Vagina (tissue), 2 donors: ENCODE measurements around the gene VDR. TPM values are rescaled to one million over a fixed set of nuclear protein-coding genes. Genes with fewer than 3 reads are reported as not detected.

ENCODE experiments used
- DNase-seq, 2 donors: peaks; one replicate each; pipeline ENCODE4 v3.0.0-alpha.2; 2017; ENCODE audit errors: extremely low spot score in 2 of 2
- H3K27ac ChIP-seq: fragments of 200-600 bp; sonication (generic); one replicate; pipeline ENCODE4 v1.5.1; 2019
- H3K27me3 ChIP-seq: fragments of 200-600 bp; sonication (generic); one replicate; pipeline ENCODE4 v1.5.1; 2019
- H3K36me3 ChIP-seq, 2 donors: fragments of 200-600 bp; sonication (generic); one replicate each; pipeline ENCODE4 v1.5.1; 2017 to 2019
- H3K4me1 ChIP-seq: fragments of 200-600 bp; sonication (generic); one replicate; pipeline ENCODE4 v1.5.1; 2019
- H3K4me3 ChIP-seq, 2 donors: fragments of 200-600 bp; sonication (generic); 1 replicate in 1 of 2; 2 replicates in 1 of 2; pipeline ENCODE4 v1.5.1; 2016 to 2019
- H3K9me3 ChIP-seq: fragments of 200-600 bp; sonication (generic); one replicate; pipeline ENCODE4 v1.5.1; 2019
- CTCF ChIP-seq, 3 experiments: fragments of 450-650 bp in 2 of 3; fragments of 200-600 bp in 1 of 3; sonication (generic) in 1 of 3; IDR thresholded peaks; one replicate each; pipeline ENCODE4 v1.5.1; 2017 to 2019; ENCODE audit warnings: antibody characterized with exemption in 3 of 3, mild to moderate bottlenecking in 2 of 3, moderate library complexity in 2 of 3
- POLR2A ChIP-seq, 2 donors: fragments of 450-650 bp; IDR thresholded peaks; one replicate each; pipeline ENCODE4 v1.6.1; 2017; ENCODE audit warnings: antibody characterized with exemption in 2 of 2, mild to moderate bottlenecking in 2 of 2, moderate library complexity in 2 of 2
- POLR2AphosphoS5 ChIP-seq, 2 donors: sonication (generic); formaldehyde crosslinking; IDR thresholded peaks; one replicate each; pipeline ENCODE4 v1.9.0; 2017; ENCODE audit warnings: antibody characterized with exemption in 2 of 2, mild to moderate bottlenecking in 2 of 2, low read depth in 1 of 2; ENCODE audit not compliant: insufficient read depth in 1 of 2
- intact Hi-C: fragments of 100-400 bp; cut with DNase I; formaldehyde crosslinking; loops from one replicate; pipeline ENCODE4 v1.15.1; 2023
- total RNA-seq: library from RNA; depleted of rRNA; stranded (reverse); fragments of >200 nt; gene quantifications from one replicate; pipeline ENCODE4 v1.2.3, GENCODE V29; 2016

VDR gene
- total RNA-seq, 1 donor from 2014 or later: 23.6 TPM

- H3K27ac ChIP-seq: no peak overlapping the region
- no peak for DNase-seq
- H3K4me3 ChIP-seq: no peak overlapping the region
- no peaks in the 10 kb centered on the region for H3K27me3 ChIP-seq
- H3K4me1 ChIP-seq: peaks cover 20% of the 10 kb centered on the region
- TF ChIP-seq POLR2AphosphoS5 (IDR thresholded peaks at IDR 0.05; ENCODE audit: insufficient read depth in 1 of 2, low read depth in 1 of 2) (no peak), POLR2A (IDR thresholded peaks at IDR 0.05) (no peak), CTCF (IDR thresholded peaks at IDR 0.05) (no peak)
- peaks cover 0 to 9% of the 10 kb centered on the region in 2 donors for H3K36me3 ChIP-seq
- intact Hi-C loops: no loop called here
- H3K9me3 ChIP-seq: no peaks in the 10 kb centered on the region
These were observed 26.4 kb downstream of the VDR start for GRCh38 chr12:47878293-47878917.

GRCh38 chr12:47877081-47877480 lies 27.7 kb downstream of the VDR start:
- Histone ChIP-seq H3K27ac (no peak overlapping the region), H3K9me3 (no peaks in the 10 kb centered on the region), H3K4me1 (peaks cover 7% of the 10 kb centered on the region), H3K4me3 (no peak overlapping the region), H3K36me3 (peaks cover 0 to 9% of the 10 kb centered on the region in 2 donors), H3K27me3 (no peaks in the 10 kb centered on the region)
- no peak for DNase-seq
- intact Hi-C loops: no loop called here
- no peak for TF ChIP-seq CTCF (IDR thresholded peaks at IDR 0.05)
- no peak for TF ChIP-seq POLR2A (IDR thresholded peaks at IDR 0.05)
- no peak for TF ChIP-seq POLR2AphosphoS5 (IDR thresholded peaks at IDR 0.05; ENCODE audit: insufficient read depth in 1 of 2, low read depth in 1 of 2)

GRCh38 chr12:47876440-47876960 lies 28.3 kb downstream of the VDR start:
- no peaks in the 10 kb centered on the region for H3K9me3 ChIP-seq
- DNase-seq: no peak
- no peak overlapping the region for H3K27ac ChIP-seq
- TF ChIP-seq POLR2A (IDR thresholded peaks at IDR 0.05): no peak
- TF ChIP-seq CTCF (IDR thresholded peaks at IDR 0.05): no peak
- TF ChIP-seq POLR2AphosphoS5 (IDR thresholded peaks at IDR 0.05; ENCODE audit: insufficient read depth in 1 of 2, low read depth in 1 of 2): peak in 1 of 2 donors; percentile 20
- no peak overlapping the region for H3K4me3 ChIP-seq
- peaks cover 0 to 9% of the 10 kb centered on the region in 2 donors for H3K36me3 ChIP-seq
- intact Hi-C loops: no loop called here
- no peaks in the 10 kb centered on the region for H3K27me3 ChIP-seq
- peaks cover 7% of the 10 kb centered on the region for H3K4me1 ChIP-seq

- no peaks in the 10 kb centered on the region for H3K27me3 ChIP-seq
- intact Hi-C loops: no loop called here
- no peak for DNase-seq
- TF ChIP-seq CTCF (IDR thresholded peaks at IDR 0.05): no peak
- TF ChIP-seq POLR2A (IDR thresholded peaks at IDR 0.05): no peak
- no peak overlapping the region for H3K27ac ChIP-seq
- no peak overlapping the region for H3K4me3 ChIP-seq
- no peaks in the 10 kb centered on the region for H3K9me3 ChIP-seq
- H3K36me3 ChIP-seq: peaks cover 0 to 9% of the 10 kb centered on the region in 2 donors
- peaks cover 2% of the 10 kb centered on the region for H3K4me1 ChIP-seq
These were observed 28.9 kb downstream of the VDR start for GRCh38 chr12:47875746-47876439.

GRCh38 chr12:47874316-47874715 lies 30.5 kb downstream of the VDR start:
- Histone ChIP-seq H3K4me1 (peaks cover 12% of the 10 kb centered on the region), H3K4me3 (no peak overlapping the region), H3K36me3 (peaks cover 0 to 9% of the 10 kb centered on the region in 2 donors), H3K9me3 (no peaks in the 10 kb centered on the region), H3K27me3 (no peaks in the 10 kb centered on the region), H3K27ac (no peak overlapping the region)
- no peak for TF ChIP-seq POLR2AphosphoS5 (IDR thresholded peaks at IDR 0.05; ENCODE audit: insufficient read depth in 1 of 2, low read depth in 1 of 2)
- TF ChIP-seq CTCF (IDR thresholded peaks at IDR 0.05): no peak
- no peak for TF ChIP-seq POLR2A (IDR thresholded peaks at IDR 0.05)
- intact Hi-C loops: no loop called here
- no peak for DNase-seq
